GM19240 (cell line): ENCODE measurements around the gene PTK6.
A peak's percentile ranks its signal among the peaks of the same experiment; 100 is the strongest.
"Not testable (repeated sequence)": the region's sequence is repeated elsewhere in the genome, so short reads cannot be mapped to it uniquely, and the experiment has no call there.

ENCODE experiments used
- DNase-seq: peaks from one replicate; pipeline ENCODE4 v3.0.0; 2011; ENCODE audit warnings: low spot score; ENCODE audit not compliant: insufficient read length

Gene PTK6

DNA sequence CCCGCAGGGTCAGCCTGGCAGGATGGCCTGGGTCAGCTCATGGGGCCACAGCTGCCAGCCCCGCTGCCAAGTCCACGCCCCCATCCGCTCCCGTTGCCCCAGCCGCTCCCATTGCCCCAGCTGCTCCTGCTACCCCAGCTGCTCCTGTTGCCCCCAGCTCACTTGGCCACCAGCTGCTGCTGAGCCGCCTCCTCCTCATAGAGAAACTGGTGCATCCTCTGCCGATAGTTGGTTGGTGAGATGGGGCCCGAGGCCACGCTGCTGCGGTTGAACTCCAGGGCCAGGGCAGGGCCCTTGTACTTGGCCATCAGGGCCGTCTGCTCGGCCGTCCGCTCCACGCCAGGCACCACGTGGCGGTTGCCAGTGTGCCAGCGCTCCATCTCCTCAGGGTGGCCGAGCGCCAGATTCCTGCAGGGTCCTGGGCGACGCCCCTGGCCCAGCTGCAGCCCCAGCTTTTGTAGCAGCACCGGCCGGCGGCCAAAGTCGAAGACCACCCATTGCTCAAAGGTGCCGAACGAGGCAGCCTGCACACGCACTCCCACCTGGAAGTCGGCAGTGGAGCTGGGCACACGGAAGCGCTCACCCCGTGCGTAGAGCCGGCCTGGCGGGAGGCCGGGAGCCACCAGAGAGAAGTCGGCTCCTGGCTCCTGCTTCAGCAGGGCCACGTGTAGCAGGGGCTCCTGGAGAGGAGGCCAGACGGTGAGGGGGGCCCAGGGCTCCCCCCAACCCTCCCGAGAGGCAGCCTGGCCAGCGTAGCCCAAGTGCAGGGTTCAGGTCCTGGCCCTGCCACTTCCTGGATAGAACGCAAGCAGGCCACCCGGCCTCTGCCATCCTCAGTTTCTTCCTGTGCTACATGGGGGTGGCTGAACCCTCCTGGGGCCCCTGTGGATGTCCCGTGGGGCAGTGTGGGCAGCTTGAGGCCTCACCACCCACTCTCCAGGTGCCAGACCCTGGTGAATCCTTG, 32.1 kb upstream of the PTK6 start:
- no peak for DNase-seq

DNA sequence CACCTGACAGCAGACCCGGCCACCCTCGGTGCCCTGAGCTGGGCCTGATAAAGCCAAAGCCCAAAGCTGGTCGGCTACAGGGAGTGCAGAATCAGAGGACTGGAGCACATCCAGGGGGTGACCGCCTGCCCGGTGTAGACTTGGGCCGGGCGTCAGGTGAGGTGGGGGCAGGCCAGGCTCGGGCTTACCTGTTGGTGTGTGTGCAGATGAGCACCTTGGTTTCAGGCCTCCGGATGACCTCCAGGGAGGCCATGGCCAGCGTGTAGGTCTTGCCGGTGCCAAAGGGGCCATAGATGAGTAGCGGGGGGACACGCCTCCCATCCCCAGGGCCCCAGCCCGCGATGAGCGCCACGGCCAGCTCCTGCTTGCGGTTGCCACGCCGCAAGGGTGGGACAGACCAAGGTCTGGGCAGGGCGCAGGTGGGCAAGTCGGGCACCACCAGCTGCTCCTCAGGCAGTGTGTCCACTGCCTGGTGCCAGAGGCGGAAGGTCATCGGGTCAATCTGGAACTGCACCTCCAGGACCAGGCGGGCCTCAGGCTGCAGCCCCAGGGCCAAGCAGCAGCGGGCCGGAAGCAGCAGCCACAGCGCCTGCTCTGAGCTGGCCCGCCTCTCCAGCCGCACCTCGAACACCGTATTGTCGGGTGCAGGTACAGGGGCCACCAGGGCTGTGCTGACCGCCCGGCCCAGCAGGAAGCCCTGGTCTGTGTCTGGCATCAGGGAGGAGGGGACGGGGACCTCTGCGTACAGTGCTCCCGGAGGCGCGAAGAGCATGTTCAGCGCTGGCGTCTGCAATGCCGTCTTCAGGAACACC, 31.2 kb upstream of the PTK6 start:
- no peak for DNase-seq

DNA sequence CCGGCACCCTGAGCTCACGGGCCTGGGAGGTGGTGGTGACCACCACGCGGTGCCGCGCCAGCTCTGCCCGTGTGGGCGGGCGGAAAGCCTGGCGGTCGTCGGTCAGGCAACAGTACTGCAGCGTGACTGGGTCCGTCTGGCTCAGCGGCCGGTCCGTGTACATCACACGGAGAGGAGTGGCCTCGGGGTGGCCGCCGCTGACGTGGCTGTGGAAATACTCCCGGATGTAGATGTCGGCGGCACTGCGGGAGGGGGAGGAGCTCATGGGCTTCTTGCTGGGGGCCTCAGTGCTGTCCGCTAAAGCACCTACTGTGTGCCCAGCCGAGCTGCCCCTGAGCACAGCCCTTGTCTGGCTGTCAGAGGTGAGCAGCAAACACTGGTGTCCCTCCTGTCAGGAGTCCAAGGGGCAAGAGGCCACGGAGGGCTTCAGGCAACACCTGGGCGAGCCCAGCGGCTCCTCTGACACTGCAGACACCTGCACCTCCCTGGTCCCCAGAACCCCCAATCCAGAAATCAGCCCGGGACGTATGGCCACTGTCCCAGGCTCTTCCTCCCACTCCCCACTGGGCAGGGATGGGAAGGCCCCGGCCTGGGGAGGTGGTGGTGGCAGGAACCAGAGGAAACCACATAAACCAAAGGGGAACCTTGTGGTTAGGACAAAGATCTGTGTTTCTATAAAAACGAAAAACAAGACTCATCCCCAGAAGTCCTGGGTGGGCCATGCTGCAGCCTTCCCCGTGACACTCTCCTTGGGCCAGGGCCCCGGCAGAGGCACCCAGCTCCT, 30.4 kb upstream of the PTK6 start:
- peak; percentile 65 for DNase-seq

DNA sequence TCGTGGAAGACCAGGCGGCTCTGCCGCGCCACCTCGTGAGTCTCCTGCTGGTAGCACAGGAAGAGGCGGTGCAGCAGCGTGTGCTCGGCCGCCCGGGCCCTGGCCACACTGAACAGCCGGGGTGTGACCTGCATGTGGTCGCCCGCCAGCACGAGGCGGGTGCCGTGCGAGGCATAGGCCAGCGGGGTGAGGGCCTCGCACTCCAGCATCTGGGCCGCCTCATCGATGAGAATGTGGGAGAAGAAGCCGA, 29.9 kb upstream of the PTK6 start:
- no peak for DNase-seq

DNA sequence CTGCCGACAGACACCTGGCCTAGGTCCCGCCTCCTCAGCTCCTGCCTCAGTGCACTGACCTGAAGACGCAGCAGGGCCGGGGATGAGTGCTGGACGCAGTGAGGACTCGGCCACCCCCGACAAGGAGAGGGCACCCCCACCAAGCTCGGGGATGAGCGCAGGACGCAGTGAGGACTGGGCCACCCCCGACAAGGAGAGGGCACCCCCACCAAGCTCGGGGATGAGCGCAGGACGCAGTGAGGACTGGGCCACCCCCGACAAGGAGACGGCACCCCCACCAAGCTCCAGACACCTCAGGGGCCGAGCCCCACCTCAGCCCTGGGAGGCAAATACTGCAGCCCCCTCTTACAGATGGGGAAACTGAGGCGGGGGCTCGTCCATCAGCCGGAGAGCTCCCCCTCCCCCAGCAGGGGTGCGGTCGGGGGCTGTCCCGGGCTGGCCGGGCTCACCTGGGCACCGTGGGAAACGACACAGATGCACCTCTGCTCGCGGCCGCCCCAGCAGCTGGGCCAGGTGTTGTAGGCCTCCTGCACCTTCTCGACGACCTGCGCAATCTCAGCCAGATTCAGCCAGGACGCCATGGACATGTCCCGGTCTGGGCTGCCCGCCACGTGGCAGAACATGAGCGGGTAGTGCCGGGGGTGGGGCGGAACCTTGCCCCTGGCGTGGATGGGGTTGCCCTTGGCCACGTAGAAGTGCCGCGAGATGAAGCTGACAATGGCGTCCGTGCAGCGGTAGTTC, 29.4 kb upstream of the PTK6 start:
- no peak for DNase-seq

DNA sequence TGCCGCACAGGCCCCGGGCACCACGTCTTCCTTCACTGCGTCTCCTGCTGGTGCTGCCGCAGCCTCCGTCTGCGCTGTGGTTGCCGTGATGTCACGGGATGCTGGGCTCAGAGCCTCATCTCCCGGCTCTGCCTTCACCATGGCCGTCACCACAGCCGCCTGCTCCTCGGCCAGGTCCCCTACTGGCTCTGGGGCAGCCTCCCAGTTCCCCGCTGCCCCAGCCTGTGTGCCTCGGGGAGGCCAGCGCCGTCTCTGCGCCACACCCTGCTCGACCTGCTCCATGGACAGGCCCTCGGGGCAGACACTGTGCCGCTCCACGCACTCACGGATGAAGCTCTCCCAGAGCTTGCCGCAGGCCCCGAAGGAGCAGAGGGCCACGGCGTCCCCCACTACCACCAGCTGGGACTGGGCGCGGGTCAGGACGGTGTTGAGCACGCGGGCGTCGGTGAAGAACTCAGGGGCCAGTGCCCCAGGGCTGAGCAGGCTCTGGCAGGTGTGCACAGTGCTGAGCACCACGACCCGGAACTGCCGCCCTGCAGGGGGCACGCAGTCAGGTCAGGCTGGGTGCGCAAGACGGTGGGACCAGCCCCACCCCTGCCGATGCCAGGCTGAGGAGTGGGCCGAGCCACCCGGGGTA, 28.6 kb upstream of the PTK6 start:
- DNase-seq: no peak

DNA sequence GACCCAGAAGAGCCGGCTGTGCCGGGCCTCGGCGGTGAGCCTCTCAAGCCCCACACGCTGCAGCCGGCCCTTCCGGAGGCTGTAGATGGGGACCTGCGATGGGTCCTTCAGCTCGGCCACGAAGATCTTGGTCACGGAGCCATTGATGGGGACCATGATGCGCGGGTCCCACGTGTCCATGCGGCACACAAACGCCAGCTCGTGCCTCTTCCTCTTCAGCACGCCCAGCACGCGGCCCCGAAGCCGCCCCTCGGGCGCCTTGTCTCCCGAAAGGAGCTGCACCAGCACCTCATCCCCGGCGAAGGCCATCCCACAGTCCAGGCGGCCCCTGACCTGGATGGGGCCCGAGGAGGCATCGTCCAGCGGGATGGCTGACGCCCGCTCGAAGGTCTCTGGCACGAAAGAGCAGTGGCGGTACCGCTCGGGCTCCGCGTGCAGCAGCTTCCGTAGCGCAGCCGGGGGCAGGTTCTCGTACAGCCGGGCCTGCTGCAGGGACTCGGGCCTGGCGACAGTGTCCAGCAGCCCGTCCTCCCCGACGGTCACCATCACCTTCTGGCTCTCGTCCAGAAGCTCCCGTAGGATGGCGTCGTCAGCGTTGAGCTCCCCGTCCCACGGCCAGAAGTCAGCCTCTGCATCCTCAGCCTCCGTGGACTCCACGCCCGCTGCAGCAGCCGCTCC, 28.0 kb upstream of the PTK6 start:
- no peak for DNase-seq

DNA sequence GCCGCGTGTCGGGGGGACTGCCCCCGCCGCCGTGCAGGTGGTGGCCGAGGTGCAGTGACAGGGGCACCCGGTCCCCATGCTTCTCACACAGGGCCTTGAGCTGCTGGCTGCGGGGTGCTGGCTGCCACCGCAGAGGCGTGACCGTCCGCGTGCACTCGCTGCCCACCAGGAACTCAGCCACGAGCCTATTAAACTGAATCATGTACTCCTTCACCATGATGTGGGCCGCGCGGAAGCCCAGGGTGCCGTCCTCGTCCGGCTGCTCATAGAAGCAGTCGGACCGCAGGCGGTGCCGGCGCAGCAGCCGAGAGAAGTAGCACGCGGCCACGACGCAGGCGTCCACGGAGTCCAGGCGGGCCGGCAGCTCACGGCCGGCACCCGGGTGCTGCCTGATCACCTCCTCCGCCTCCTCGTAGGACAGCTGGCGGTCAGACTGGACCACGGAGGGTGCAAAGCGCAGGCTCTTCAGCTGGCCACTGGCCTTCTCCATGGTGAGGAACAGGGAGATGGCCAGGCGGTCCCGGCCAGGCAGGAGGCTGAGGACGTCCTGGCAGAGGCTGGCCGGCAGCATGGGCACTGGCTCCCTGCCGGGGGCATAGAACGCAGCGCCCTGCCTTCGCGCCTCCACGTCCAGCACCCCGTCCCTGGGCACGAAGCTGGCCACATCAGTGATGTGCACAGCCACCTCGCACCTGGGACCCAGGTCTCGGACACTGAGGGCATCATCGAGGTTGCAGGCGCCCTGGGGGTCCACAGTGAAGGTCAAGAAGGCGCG, 27.0 kb upstream of the PTK6 start:
- DNase-seq: no peak

DNA sequence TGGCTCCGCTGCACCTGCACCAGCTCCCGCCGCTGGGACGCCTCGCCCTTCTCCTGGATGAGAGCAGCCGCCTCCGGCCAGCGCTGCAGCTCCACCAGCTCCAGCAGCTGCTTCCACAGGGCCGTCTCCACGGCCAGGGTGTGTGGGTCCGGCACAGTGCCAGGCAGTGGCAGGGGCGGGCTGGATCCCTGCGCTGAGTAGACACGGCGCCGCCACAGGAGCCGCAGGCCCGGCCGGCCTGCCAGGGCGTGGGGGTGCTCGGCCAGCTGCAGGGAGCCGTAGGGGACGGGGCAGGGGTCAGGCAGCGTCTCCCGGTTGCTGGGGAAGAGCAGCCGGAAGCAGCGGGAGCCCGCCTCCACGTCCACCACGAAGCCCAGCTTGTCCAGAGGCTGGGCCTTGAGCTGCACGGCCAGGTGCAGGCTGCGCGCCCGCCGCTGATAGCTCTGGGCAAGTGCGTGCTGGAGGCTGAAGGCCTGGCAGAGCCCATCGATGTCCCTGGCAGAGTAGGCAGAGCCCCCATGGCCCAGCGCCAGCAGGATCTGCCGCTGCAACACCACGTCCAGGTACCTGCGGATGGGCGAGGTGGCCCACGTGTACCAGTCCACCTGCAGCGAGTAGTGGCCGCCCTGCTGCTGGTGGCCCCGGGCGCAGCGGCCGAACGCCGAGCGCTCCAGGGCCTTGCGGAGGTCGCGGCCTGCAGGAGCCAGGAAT, 26.2 kb upstream of the PTK6 start:
- no peak for DNase-seq

DNA sequence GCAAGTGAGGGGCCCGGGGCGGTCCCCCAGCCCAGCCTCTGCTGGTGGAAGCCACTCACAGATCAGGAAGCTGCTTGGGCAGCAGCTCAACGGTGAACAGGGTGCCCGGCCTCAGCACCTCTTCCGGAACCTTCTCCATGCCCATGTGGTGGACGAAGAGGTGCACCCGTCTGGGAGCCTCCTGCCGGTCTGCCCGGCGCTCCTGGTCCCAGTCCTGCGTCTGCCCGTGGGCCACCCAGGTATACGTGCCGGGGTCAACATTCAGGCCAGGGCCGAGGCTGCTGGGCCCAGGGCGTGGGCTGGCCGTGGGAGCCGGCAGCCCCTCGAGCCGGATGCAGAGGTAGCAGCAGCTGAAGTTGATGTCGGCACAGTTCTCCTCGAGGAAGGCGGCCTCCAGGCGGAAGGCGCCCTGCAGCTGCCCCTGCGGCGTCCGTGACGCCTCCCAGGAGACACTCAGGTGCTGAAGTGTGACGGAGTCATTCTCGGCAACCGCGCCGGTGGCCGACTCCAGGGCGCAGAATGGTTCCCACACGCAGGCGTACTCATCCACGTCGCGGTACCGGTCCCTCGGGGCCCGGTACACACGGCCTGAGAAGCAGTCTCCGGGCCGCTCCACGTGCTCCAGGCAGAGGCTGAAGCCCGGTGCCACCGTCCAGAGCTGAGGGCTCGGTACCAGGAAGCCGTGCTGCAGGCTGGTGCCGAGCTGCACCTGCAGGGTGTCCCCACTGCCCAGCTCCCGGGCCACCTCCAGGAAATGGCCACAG, 25.5 kb upstream of the PTK6 start:
- DNase-seq: no peak

DNA sequence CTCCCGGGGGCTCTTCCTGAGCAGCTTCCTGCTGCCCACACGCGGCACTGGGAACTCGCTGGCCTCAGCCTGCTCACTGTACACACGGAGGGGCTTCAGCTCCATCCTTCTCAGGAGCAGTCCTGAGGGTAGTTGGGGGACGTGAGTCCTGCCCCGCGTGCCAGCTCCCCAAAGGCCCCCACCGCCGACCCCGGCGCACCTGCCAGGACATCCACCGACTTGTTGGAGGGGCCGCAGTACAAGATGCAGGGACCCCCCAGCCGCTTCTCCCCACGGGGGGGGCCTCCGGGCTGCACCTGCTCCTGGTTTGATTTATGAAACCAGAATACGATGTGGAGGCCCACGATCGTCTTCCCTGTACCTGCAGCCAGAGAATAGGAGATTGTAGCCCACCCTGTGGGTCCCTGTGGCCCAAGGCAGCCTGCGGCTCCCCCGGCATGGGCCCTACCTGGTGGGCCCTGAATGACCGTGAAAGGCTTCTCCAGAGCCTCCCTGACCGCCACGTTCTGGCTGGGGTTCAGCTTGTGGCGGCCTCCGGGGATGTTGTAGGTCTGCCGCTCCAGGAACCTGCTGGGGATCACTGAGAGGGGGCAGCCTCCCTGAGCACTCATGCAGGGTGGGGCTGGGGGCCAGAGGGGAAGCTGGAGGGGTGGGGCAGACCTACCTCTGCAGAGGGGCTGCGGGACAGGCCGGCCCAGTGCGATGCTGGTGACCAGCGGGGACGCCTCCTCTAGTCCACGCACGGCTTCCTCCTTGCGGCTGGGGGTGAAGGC, 24.6 kb upstream of the PTK6 start:
- no peak for DNase-seq

DNA sequence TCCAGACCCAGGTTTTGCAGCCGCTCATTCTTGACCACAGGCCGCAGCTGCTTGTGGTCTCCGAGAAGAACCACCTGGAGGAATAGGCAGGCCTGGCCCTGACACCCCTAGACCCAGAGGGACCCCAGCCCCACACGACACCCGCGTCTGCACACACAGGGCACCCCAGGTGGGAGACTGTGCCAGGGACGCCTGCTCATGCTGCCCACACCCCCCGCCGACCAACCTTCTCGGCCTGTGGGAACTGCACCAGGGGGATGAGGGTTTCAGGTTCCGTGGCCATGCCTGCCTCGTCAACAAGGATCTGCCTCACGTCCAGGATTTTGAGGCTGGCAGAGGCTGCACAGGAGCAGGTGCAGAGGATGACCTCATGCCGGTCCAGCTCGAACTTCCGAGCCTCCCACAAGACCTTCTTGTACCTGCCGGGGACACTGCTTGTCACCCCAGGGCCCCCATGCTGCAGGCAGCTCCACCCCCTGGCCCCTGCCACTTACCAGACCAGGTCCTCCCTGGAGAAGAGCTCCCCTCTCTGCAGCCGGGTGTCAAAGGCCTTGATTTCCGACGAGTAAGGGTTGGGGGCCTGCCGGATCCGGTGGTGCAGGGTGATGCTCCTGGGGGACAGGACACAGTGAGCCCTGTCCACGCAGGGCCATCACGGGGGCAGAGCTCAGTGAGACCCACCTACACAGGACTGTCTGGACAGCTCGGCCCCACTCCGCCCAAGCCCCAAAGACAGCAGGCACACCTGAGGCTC, 23.9 kb upstream of the PTK6 start:
- no peak for DNase-seq

DNA sequence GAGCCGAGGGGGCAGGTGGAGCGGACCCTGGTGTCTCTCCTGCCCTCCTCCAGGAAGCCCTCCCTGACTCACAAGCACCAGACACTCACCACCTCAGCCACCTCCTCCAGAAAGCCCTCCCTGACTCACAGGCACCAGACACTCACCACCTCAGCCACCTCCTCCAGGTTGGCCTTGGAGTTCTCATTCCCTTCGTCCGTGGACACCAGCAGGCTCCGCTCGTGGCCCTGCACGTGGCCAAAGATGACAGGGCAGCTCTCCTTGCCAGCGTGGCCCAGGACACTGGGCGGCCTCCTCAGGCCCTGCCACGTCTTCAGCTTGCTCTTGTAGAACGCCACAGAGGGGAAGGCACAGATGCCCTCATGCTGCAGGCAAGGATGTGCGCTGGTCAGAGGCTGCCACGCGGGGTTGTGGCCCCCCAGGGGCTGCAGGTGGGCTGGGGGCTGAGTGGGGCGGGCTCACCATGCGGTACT, 23.2 kb upstream of the PTK6 start:
- no peak for DNase-seq

DNA sequence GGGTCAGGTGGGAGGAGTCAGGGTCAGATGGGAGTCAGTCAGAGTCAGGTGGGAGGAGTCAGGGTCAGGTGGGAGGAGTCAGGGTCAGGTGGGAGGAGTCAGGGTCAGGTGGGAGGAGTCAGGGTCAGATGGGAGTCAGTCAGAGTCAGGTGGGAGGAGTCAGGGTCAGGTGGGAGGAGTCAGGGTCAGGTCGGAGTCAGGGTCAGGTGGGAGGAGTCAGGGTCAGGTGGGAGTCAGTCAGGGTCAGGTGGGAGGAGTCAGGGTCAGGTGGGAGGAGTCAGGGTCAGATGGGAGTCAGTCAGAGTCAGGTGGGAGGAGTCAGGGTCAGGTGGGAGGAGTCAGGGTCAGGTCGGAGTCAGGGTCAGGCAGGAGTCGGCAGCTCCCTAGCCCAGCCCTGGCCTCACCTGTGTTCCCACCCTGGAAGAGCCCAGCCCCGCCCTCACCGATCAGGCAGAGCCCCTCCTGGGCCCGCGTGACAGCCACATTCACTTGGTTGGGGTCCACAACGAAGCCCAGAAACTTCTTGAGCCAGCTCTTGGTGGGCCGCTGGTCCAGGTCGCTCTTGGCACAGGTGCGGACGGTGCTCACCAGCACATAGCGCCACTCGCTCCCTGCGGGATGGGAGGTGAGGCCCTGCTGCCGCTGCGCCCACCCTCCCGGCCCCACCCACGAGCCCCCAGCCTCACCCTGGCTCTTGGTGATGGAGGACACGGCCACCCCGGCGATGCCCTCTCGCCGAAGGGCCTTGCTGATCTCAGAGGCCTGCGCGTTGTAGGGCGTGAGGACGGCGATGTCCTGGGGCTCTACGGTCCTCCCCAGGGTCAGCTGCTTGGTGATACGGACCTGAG, 22.5 kb upstream of the PTK6 start:
- DNase-seq: not testable (repeated sequence)

DNA sequence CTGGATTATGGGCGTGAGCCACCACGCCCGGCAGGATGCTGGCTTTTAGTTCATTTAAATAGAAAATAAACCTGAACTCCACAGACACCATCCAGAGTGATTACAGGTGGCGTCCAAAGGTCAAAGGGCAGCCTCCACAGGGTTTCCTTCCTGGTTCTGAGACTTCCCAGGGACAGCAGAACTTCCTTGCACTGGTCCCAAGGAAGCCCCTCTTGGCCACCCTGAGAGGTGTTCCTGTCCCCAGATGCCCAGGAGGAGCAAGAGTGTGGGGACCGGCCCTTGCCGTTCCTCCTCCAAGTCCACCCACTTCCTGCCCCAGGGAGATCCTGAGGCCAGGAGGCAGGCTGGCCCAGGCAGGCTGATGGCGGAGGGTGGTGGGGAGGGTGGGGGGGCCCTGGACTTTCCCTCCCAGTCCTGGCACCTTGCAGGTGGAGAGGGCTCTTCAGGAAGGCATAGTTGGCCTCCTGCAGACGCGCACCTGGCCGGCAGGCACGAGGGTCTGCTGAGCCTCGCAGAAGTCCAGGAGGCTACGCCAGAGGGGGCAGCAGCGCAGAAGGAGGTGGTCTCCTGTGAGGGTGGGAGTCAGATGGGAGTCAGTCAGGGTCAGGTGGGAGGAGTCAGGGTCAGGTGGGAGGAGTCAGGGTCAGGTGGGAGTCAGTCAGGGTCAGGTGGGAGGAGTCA, 21.8 kb upstream of the PTK6 start:
- no peak for DNase-seq
